T-cell (primary cell): ENCODE results near the gene PTCRA. TPM values are rescaled to one million over a fixed set of nuclear protein-coding genes. Genes with fewer than 3 reads are reported as not detected.

Source experiments
- ATAC-seq, 4 experiments: fragments of 200-7000 bp in 3 of 4; fragments of 150-1000 bp in 1 of 4; cut with Tn5 transposase; replicated peaks in 1 of 4; 1 replicate in 3 of 4; 2 replicates in 1 of 4; pipeline ENCODE4 v1.10.0; 2021; ENCODE audit warnings: moderate library complexity in 3 of 4, mild to moderate bottlenecking in 2 of 4, moderate number of reproducible peaks in 1 of 4
- CTCF ChIA-PET, 2 donors: fragments of 300-600 bp; sonication (Branson Sonifier 250); formaldehyde crosslinking; loops; one replicate each; lab custom pipeline; 2022; ENCODE audit warnings: antibody characterized with exemption in 2 of 2; lab: Charles Lee
- POLR2A ChIA-PET, 2 donors: fragments of 300-600 bp; sonication (Branson Sonifier 250); formaldehyde crosslinking; loops; one replicate each; lab custom pipeline; 2022; ENCODE audit warnings: antibody characterized with exemption in 2 of 2; lab: Charles Lee
- DNase-seq, 35 experiments: peaks; one replicate each; pipeline versions ENCODE4 v3.0.0 to v3.0.0-alpha.2; 2013 to 2023
- H3K27ac ChIP-seq: one replicate; pipeline ENCODE4 v1.5.1; 2013; ENCODE audit warnings: low read length
- H3K27me3 ChIP-seq, 2 experiments: replicated peaks in 1 of 2; 1 replicate in 1 of 2; 2 replicates in 1 of 2; pipeline versions ENCODE4 v1.6.1 to v1.7.0; 2013; ENCODE audit warnings: low read length in 1 of 2, mixed read lengths in 1 of 2; ENCODE audit not compliant: control insufficient read depth in 2 of 2, insufficient read depth in 2 of 2; ENCODE audit errors: extremely low read depth in 1 of 2
- H3K36me3 ChIP-seq, 2 donors: 1 replicate in 1 of 2; 2 replicates in 1 of 2; pipeline versions ENCODE4 v1.6.1 to v1.7.0; 2013; ENCODE audit warnings: low read length in 1 of 2; ENCODE audit not compliant: control insufficient read depth in 2 of 2, insufficient read depth in 1 of 2; ENCODE audit errors: extremely low read depth in 1 of 2
- H3K4me1 ChIP-seq, 2 experiments: 1 replicate in 1 of 2; 2 replicates in 1 of 2; pipeline versions ENCODE4 v1.6.1 to v1.7.0; 2013; ENCODE audit warnings: low read length in 2 of 2, mixed read lengths in 1 of 2; ENCODE audit not compliant: insufficient read depth in 2 of 2, control insufficient read depth in 1 of 2; ENCODE audit errors: extremely low read depth in 1 of 2
- H3K4me3 ChIP-seq, 2 donors: 1 replicate in 1 of 2; 2 replicates in 1 of 2; pipeline versions ENCODE4 v1.5.1 to v1.7.0; 2013; ENCODE audit warnings: mild to moderate bottlenecking in 2 of 2, low read length in 1 of 2, moderate library complexity in 1 of 2; ENCODE audit not compliant: control insufficient read depth in 1 of 2; ENCODE audit errors: extremely low read depth in 1 of 2
- H3K9me3 ChIP-seq: 2 replicates; pipeline ENCODE4 v1.7.0; 2013
- H3K27ac Mint-ChIP-seq, 2 donors: one replicate each; pipeline ENCODE4 v1.8.0; 2020 to 2021; ENCODE audit warnings: mild to moderate bottlenecking in 2 of 2, mixed read lengths in 2 of 2
- H3K27me3 Mint-ChIP-seq, 2 donors: one replicate each; pipeline ENCODE4 v1.8.0; 2021 to 2022; ENCODE audit warnings: mixed read lengths in 2 of 2
- H3K36me3 Mint-ChIP-seq: one replicate; pipeline ENCODE4 v1.8.0; 2021; ENCODE audit warnings: mixed read lengths
- H3K4me1 Mint-ChIP-seq, 3 donors: one replicate each; pipeline ENCODE4 v1.8.0; 2020 to 2022; ENCODE audit warnings: mixed read lengths in 3 of 3, mild to moderate bottlenecking in 1 of 3
- H3K4me3 Mint-ChIP-seq, 3 donors: one replicate each; pipeline ENCODE4 v1.8.0; 2020 to 2022; ENCODE audit warnings: mild to moderate bottlenecking in 3 of 3, mixed read lengths in 3 of 3, moderate library complexity in 3 of 3
- H3K9me3 Mint-ChIP-seq, 3 donors: one replicate each; pipeline ENCODE4 v1.8.0; 2020 to 2022; ENCODE audit warnings: mixed read lengths in 3 of 3
- WGBS: methylation state at CpG from one replicate; pipeline ENCODE4 v1.1.5; 2013; ENCODE audit warnings: missing lambda C conversion rate; ENCODE audit not compliant: insufficient coverage; 5-methylcytosine and 5-hydroxymethylcytosine counted together
- total RNA-seq, 35 experiments: library from RNA in 6 of 35; stranded (reverse) in 6 of 35; fragments of 120-200 nt in 1 of 35; gene quantifications; one replicate each; pipeline versions ENCODE4 v1.2.1 to v1.2.4 and lab custom pipeline; 2013 to 2026

Gene PTCRA
- total RNA-seq (under 1 TPM in 1 of 5 donors, not detected in 4; 0.53 TPM), total RNA-seq (lab: John Stamatoyannopoulos, UW) (0 to 0.14 (median 0) reads per million in 29 experiments)
- not detected for total RNA-seq (2013)

- peaks cover 0 to 27% of the 10 kb centered on the region in 2 experiments for H3K27me3 ChIP-seq
- ChIA-PET POLR2A (interaction anchor here (0.5 to 0.7 kb wide), 2 partner anchors 100 to 406 kb away, joined by 3 to 4 read pairs; no protein-coding TSS in a partner anchor), CTCF (no interaction called here)
- H3K4me3 ChIP-seq: no peak within 1 kb of the TSS
- peaks cover 0 to 4% (median 3%) of the 10 kb centered on the region in 3 donors for H3K4me1 Mint-ChIP-seq
- no peaks in the 10 kb centered on the region for H3K36me3 Mint-ChIP-seq
- H3K27ac ChIP-seq: no peak within 1 kb of the TSS
- H3K4me3 Mint-ChIP-seq: no peak within 1 kb of the TSS
- no peaks in the 10 kb centered on the region for H3K36me3 ChIP-seq
- DNase-seq: no peak
- WGBS: 79% methylated on average over 8 of the region's 10 CpGs
- H3K27me3 Mint-ChIP-seq: peaks cover 4 to 16% of the 10 kb centered on the region in 2 donors
- no peaks in the 10 kb centered on the region for H3K9me3 ChIP-seq
- no peak within 1 kb of the TSS for H3K27ac Mint-ChIP-seq
- H3K4me1 ChIP-seq: peaks cover 5 to 8% of the 10 kb centered on the region in 2 experiments
- H3K9me3 Mint-ChIP-seq: no peaks in the 10 kb centered on the region
- ATAC-seq: no peak
These were observed at the start of gene PTCRA for GRCh38 chr6:42915732-42916131. TSS of gene PTCRA (plus strand) at chr6:42916053. CDS start at chr6:42916070, 17 bp downstream.

GRCh38 chr6:42870145-42870936 lies 45.5 kb upstream of the PTCRA start:
- Histone ChIP-seq H3K4me3 (no peak overlapping the region), H3K9me3 (no peaks in the 10 kb centered on the region), H3K4me1 (no peaks in the 10 kb centered on the region), H3K36me3 (peaks cover 0 to 26% of the 10 kb centered on the region in 2 donors), H3K27ac (no peak overlapping the region), H3K27me3 (no peaks in the 10 kb centered on the region)
- POLR2A ChIA-PET: interaction anchor here in 1 of 2 donors (1.1 kb wide), 1 partner anchor 207 kb away, joined by 7 read pairs; no protein-coding TSS in a partner anchor
- no peak overlapping the region for H3K4me3 Mint-ChIP-seq
- no peaks in the 10 kb centered on the region for H3K27me3 Mint-ChIP-seq
- peaks cover 21% of the 10 kb centered on the region for H3K36me3 Mint-ChIP-seq
- no peaks in the 10 kb centered on the region for H3K9me3 Mint-ChIP-seq
- no peaks in the 10 kb centered on the region for H3K4me1 Mint-ChIP-seq
- CTCF ChIA-PET: interaction anchor here (0.6 to 0.7 kb wide), 2 partner anchors 38 to 124 kb away, joined by 4 to 7 read pairs; partner anchors contain the start of gene TBCC (in 1 of the 2)
- WGBS: no CpG with 5 or more reads among the region's 2 CpGs
- H3K27ac Mint-ChIP-seq: peak overlapping the region in 1 of 2 donors; percentile 8
- no peak for ATAC-seq
- DNase-seq: no peak

- CTCF ChIA-PET: interaction anchor here in 1 of 2 donors (0.6 kb wide), 1 partner anchor 675 kb away, joined by 3 read pairs; no protein-coding TSS in a partner anchor
- no peak for ATAC-seq
- POLR2A ChIA-PET: no interaction called here
- Mint-ChIP-seq H3K9me3 (no peaks in the 10 kb centered on the region), H3K4me3 (no peak overlapping the region), H3K36me3 (peaks cover 10% of the 10 kb centered on the region), H3K27me3 (no peaks in the 10 kb centered on the region), H3K27ac (no peak overlapping the region), H3K4me1 (no peaks in the 10 kb centered on the region)
- Histone ChIP-seq H3K27ac (no peak overlapping the region), H3K4me1 (no peaks in the 10 kb centered on the region), H3K4me3 (no peak overlapping the region), H3K36me3 (peaks cover 0 to 16% of the 10 kb centered on the region in 2 donors), H3K27me3 (no peaks in the 10 kb centered on the region), H3K9me3 (no peaks in the 10 kb centered on the region)
- no CpG with 5 or more reads among the region's 3 CpGs for WGBS
- DNase-seq: no peak
These were observed 44.1 kb upstream of the PTCRA start for GRCh38 chr6:42871711-42872110.

- Histone ChIP-seq H3K36me3 (peaks cover 0 to 2% of the 10 kb centered on the region in 2 donors), H3K4me3 (no peak overlapping the region), H3K27me3 (no peaks in the 10 kb centered on the region), H3K27ac (no peak overlapping the region), H3K4me1 (no peaks in the 10 kb centered on the region), H3K9me3 (no peaks in the 10 kb centered on the region)
- DNase-seq (no peak), ATAC-seq (no peak)
- ChIA-PET CTCF (no interaction called here), POLR2A (interaction anchor here (0.6 kb wide), 4 partner anchors 11 to 252 kb away, joined by 3 to 5 read pairs (median 3); no protein-coding TSS in a partner anchor)
- no peaks in the 10 kb centered on the region for H3K36me3 Mint-ChIP-seq
- H3K4me1 Mint-ChIP-seq: peaks cover 0 to 3% (median 0%) of the 10 kb centered on the region in 3 donors
- H3K27ac Mint-ChIP-seq: peak overlapping the region in 1 of 2 donors; percentile 21
- H3K4me3 Mint-ChIP-seq: no peak overlapping the region
- H3K9me3 Mint-ChIP-seq: no peaks in the 10 kb centered on the region
- no peaks in the 10 kb centered on the region for H3K27me3 Mint-ChIP-seq
- WGBS: no CpG with 5 or more reads among the region's 2 CpGs
These were observed 42.5 kb upstream of the PTCRA start for GRCh38 chr6:42873313-42873712.

GRCh38 chr6:42877695-42878094 lies 38.2 kb upstream of the PTCRA start:
- Mint-ChIP-seq H3K9me3 (no peaks in the 10 kb centered on the region), H3K4me1 (peaks cover 15 to 26% (median 19%) of the 10 kb centered on the region in 3 donors), H3K27ac (no peak overlapping the region), H3K4me3 (peak overlapping the region in 2 of 3 donors; percentile 39 to 95), H3K27me3 (no peaks in the 10 kb centered on the region), H3K36me3 (peaks cover 4% of the 10 kb centered on the region)
- no peak for DNase-seq
- ATAC-seq: no peak
- WGBS: 90% methylated on average over 3 of the region's 3 CpGs
- CTCF ChIA-PET: interaction anchor here (0.7 to 3.4 kb wide), 3 partner anchors 148 to 215 kb away, joined by 3 to 35 read pairs (median 3); no protein-coding TSS in a partner anchor
- H3K27me3 ChIP-seq: no peaks in the 10 kb centered on the region
- no peaks in the 10 kb centered on the region for H3K9me3 ChIP-seq
- no peak overlapping the region for H3K27ac ChIP-seq
- peaks cover 0 to 9% of the 10 kb centered on the region in 2 donors for H3K36me3 ChIP-seq
- H3K4me1 ChIP-seq: peaks cover 0 to 30% of the 10 kb centered on the region in 2 experiments
- POLR2A ChIA-PET: interaction anchor here (0.6 to 0.7 kb wide), 3 partner anchors 102 to 305 kb away, joined by 4 to 10 read pairs (median 5); no protein-coding TSS in a partner anchor
- no peak overlapping the region for H3K4me3 ChIP-seq
